HCEC 1CT (cell line): Measurements from ENCODE around the gene SAMD4A.

ENCODE experiments used
- DNase-seq: peaks from one replicate; pipeline ENCODE4 v3.0.0-alpha.2; 2017

SAMD4A gene

GRCh38 chr14:54638135-54638446 lies 71.2 kb downstream of the SAMD4A start:
- DNase-seq: peak; percentile 91

GRCh38 chr14:54639611-54640010 lies 72.7 kb downstream of the SAMD4A start:
- no peak for DNase-seq

GRCh38 chr14:54640506-54640905 lies 73.6 kb downstream of the SAMD4A start:
- no peak for DNase-seq

GRCh38 chr14:54642121-54642520 lies 75.2 kb downstream of the SAMD4A start:
- DNase-seq: no peak

GRCh38 chr14:54642801-54643695 lies 76.1 kb downstream of the SAMD4A start:
- DNase-seq: peak; percentile 35

- DNase-seq: no peak
Measured at GRCh38 chr14:54643696-54644176, 76.8 kb downstream of the SAMD4A start.

- DNase-seq: no peak
Measured at GRCh38 chr14:54645639-54646038, 78.7 kb downstream of the SAMD4A start.

GRCh38 chr14:54646626-54647025 lies 79.7 kb downstream of the SAMD4A start:
- no peak for DNase-seq

GRCh38 chr14:54647378-54647777 lies 80.5 kb downstream of the SAMD4A start:
- DNase-seq: no peak

GRCh38 chr14:54649056-54649455 lies 82.1 kb downstream of the SAMD4A start:
- DNase-seq: no peak

GRCh38 chr14:54650331-54650958 lies 83.5 kb downstream of the SAMD4A start:
- DNase-seq: peak; percentile 82

- DNase-seq: no peak
Measured at GRCh38 chr14:54650959-54651351, 84.0 kb downstream of the SAMD4A start.

- DNase-seq: peak; percentile 23
Measured at GRCh38 chr14:54651649-54652048, 84.7 kb downstream of the SAMD4A start.

GRCh38 chr14:54652188-54652587 lies 85.3 kb downstream of the SAMD4A start:
- DNase-seq: peak; percentile 99

- DNase-seq: peak; percentile 40
Measured at GRCh38 chr14:54652605-54653052, 85.7 kb downstream of the SAMD4A start.

- DNase-seq: peak; percentile 91
Measured at GRCh38 chr14:54653712-54654469, 87.0 kb downstream of the SAMD4A start.

- DNase-seq: peak; percentile 24
Measured at GRCh38 chr14:54654605-54655004, 87.7 kb downstream of the SAMD4A start.

GRCh38 chr14:54658836-54659235 lies 91.9 kb downstream of the SAMD4A start:
- DNase-seq: no peak

- DNase-seq: no peak
Measured at GRCh38 chr14:54659365-54659764, 92.4 kb downstream of the SAMD4A start.

- DNase-seq: no peak
Measured at GRCh38 chr14:54660604-54661111, 93.7 kb downstream of the SAMD4A start.

- no peak for DNase-seq
Measured at GRCh38 chr14:54662491-54663133, 95.7 kb downstream of the SAMD4A start.

GRCh38 chr14:54664961-54665360 lies 98.0 kb downstream of the SAMD4A start:
- DNase-seq: no peak

- DNase-seq: no peak
Measured at GRCh38 chr14:54665946-54666345, 99.0 kb downstream of the SAMD4A start.
